Effector memory CD8-positive, alpha-beta T cell (primary cell): ENCODE results near the gene GOT1.

Experiments used
- ATAC-seq: fragments of 150-1000 bp; cut with Tn5 transposase; replicated peaks from 2 replicates; pipeline ENCODE4 v1.10.0; 2021; ENCODE audit warnings: mild to moderate bottlenecking, moderate library complexity
- DNase-seq, 3 experiments: peaks; one replicate each; pipeline ENCODE4 v3.0.0; 2021
- H3K27ac Mint-ChIP-seq, 2 donors: one replicate each; pipeline ENCODE4 v1.8.0; 2022; ENCODE audit warnings: mild to moderate bottlenecking in 2 of 2, mixed read lengths in 2 of 2, moderate library complexity in 2 of 2
- H3K27me3 Mint-ChIP-seq, 2 donors: one replicate each; pipeline ENCODE4 v1.8.0; 2022; ENCODE audit warnings: mixed read lengths in 2 of 2
- H3K36me3 Mint-ChIP-seq: one replicate; pipeline ENCODE4 v1.8.0; 2022; ENCODE audit warnings: mild to moderate bottlenecking, moderate library complexity, mixed read lengths; ENCODE audit not compliant: insufficient read depth
- H3K4me1 Mint-ChIP-seq, 2 donors: one replicate each; pipeline ENCODE4 v1.8.0; 2022; ENCODE audit warnings: low read depth in 2 of 2, mixed read lengths in 2 of 2
- H3K4me3 Mint-ChIP-seq, 2 donors: one replicate each; pipeline ENCODE4 v1.8.0; 2022; ENCODE audit warnings: mild to moderate bottlenecking in 2 of 2, mixed read lengths in 2 of 2, moderate library complexity in 2 of 2
- H3K9me3 Mint-ChIP-seq, 2 donors: one replicate each; pipeline ENCODE4 v1.8.0; 2022; ENCODE audit warnings: mixed read lengths in 2 of 2
- total RNA-seq, 9 experiments: gene quantifications; one replicate each; lab custom pipeline; 2026; lab: John Stamatoyannopoulos, UW

The GOT1 gene
- total RNA-seq, result 11.3 to 82.9 (median 23.0) reads per million in 9 experiments

- no peaks in the 10 kb centered on the region for H3K27me3 Mint-ChIP-seq
- no peaks in the 10 kb centered on the region for H3K9me3 Mint-ChIP-seq
Observed at GRCh38 chr10:99430451-99431189, at the start of gene GOT1. Gene GOT1 (minus strand): TSS chr10:99430624. CDS start chr10:99430565, 59 bp downstream.

GRCh38 chr10:99470327-99470726 lies 39.9 kb upstream of the GOT1 start:
- Mint-ChIP-seq H3K9me3 (no peaks in the 10 kb centered on the region), H3K27ac (no peak overlapping the region), H3K36me3 (no peaks in the 10 kb centered on the region), H3K4me3 (no peak overlapping the region), H3K27me3 (peaks cover 42 to 47% of the 10 kb centered on the region in 2 donors), H3K4me1 (no peaks in the 10 kb centered on the region)
- no peak for DNase-seq
- ATAC-seq, result no peak

More at GRCh38 chr10:99430451-99431189, at the start of gene GOT1:
- peaks cover 27 to 44% of the 10 kb centered on the region in 2 donors for H3K4me1 Mint-ChIP-seq
- H3K27ac Mint-ChIP-seq, result peak within 1 kb of the TSS; percentile 88 to 92
- peaks cover 11% of the 10 kb centered on the region for H3K36me3 Mint-ChIP-seq
- peak; percentile 90 for ATAC-seq
- peak; percentile 87 to 89 (median 88) for DNase-seq
- H3K4me3 Mint-ChIP-seq, result peak within 1 kb of the TSS; percentile 87 to 89

GRCh38 chr10:99467236-99467999 lies 37.0 kb upstream of the GOT1 start:
- H3K4me1 Mint-ChIP-seq, result no peaks in the 10 kb centered on the region
- ATAC-seq, result no peak

GRCh38 chr10:99466632-99467223 lies 36.3 kb upstream of the GOT1 start:
- no peak overlapping the region for H3K4me3 Mint-ChIP-seq

More at GRCh38 chr10:99467236-99467999, 37.0 kb upstream of the GOT1 start:
- H3K9me3 Mint-ChIP-seq, result no peaks in the 10 kb centered on the region
- H3K27ac Mint-ChIP-seq, result no peak overlapping the region
- DNase-seq, result no peak
- H3K36me3 Mint-ChIP-seq, result no peaks in the 10 kb centered on the region
- no peak overlapping the region for H3K4me3 Mint-ChIP-seq
- H3K27me3 Mint-ChIP-seq, result peaks cover 34 to 53% of the 10 kb centered on the region in 2 donors

GRCh38 chr10:99461230-99461629 lies 30.8 kb upstream of the GOT1 start:
- Mint-ChIP-seq H3K36me3 (no peaks in the 10 kb centered on the region), H3K9me3 (no peaks in the 10 kb centered on the region), H3K27me3 (peaks cover 33 to 50% of the 10 kb centered on the region in 2 donors), H3K4me3 (no peak overlapping the region), H3K27ac (no peak overlapping the region), H3K4me1 (no peaks in the 10 kb centered on the region)
- ATAC-seq (no peak), DNase-seq (no peak)

More at GRCh38 chr10:99466632-99467223, 36.3 kb upstream of the GOT1 start:
- ATAC-seq (no peak), DNase-seq (no peak)
- peaks cover 34 to 53% of the 10 kb centered on the region in 2 donors for H3K27me3 Mint-ChIP-seq
- no peaks in the 10 kb centered on the region for H3K9me3 Mint-ChIP-seq
- no peaks in the 10 kb centered on the region for H3K4me1 Mint-ChIP-seq
- no peak overlapping the region for H3K27ac Mint-ChIP-seq
- no peaks in the 10 kb centered on the region for H3K36me3 Mint-ChIP-seq

- no peak for DNase-seq
- Mint-ChIP-seq H3K4me1 (no peaks in the 10 kb centered on the region), H3K27me3 (peaks cover 33 to 54% of the 10 kb centered on the region in 2 donors), H3K36me3 (no peaks in the 10 kb centered on the region), H3K9me3 (no peaks in the 10 kb centered on the region), H3K4me3 (no peak overlapping the region), H3K27ac (no peak overlapping the region)
- ATAC-seq, result no peak
Observed at GRCh38 chr10:99460070-99460469, 29.6 kb upstream of the GOT1 start.

GRCh38 chr10:99459217-99459616 lies 28.8 kb upstream of the GOT1 start:
- DNase-seq, result no peak
- ATAC-seq, result no peak
- H3K4me1 Mint-ChIP-seq, result no peaks in the 10 kb centered on the region
- H3K9me3 Mint-ChIP-seq, result no peaks in the 10 kb centered on the region
- H3K4me3 Mint-ChIP-seq, result no peak overlapping the region
- H3K36me3 Mint-ChIP-seq, result no peaks in the 10 kb centered on the region
- no peak overlapping the region for H3K27ac Mint-ChIP-seq
- peaks cover 33 to 55% of the 10 kb centered on the region in 2 donors for H3K27me3 Mint-ChIP-seq

GRCh38 chr10:99457813-99458212 lies 27.4 kb upstream of the GOT1 start:
- Mint-ChIP-seq H3K27ac (no peak overlapping the region), H3K9me3 (no peaks in the 10 kb centered on the region), H3K36me3 (no peaks in the 10 kb centered on the region), H3K27me3 (peaks cover 40 to 59% of the 10 kb centered on the region in 2 donors), H3K4me1 (no peaks in the 10 kb centered on the region), H3K4me3 (no peak overlapping the region)
- DNase-seq (no peak), ATAC-seq (no peak)

GRCh38 chr10:99456931-99457288 lies 26.5 kb upstream of the GOT1 start:
- no peaks in the 10 kb centered on the region for H3K36me3 Mint-ChIP-seq
- peaks cover 49 to 55% of the 10 kb centered on the region in 2 donors for H3K27me3 Mint-ChIP-seq
- no peaks in the 10 kb centered on the region for H3K9me3 Mint-ChIP-seq
- no peaks in the 10 kb centered on the region for H3K4me1 Mint-ChIP-seq
- H3K4me3 Mint-ChIP-seq, result no peak overlapping the region
- ATAC-seq (no peak), DNase-seq (no peak)
- H3K27ac Mint-ChIP-seq, result no peak overlapping the region

- H3K27me3 Mint-ChIP-seq, result peaks cover 53 to 57% of the 10 kb centered on the region in 2 donors
- no peaks in the 10 kb centered on the region for H3K9me3 Mint-ChIP-seq
- DNase-seq, result no peak
- H3K4me3 Mint-ChIP-seq, result no peak overlapping the region
- H3K27ac Mint-ChIP-seq, result no peak overlapping the region
- H3K36me3 Mint-ChIP-seq, result no peaks in the 10 kb centered on the region
- H3K4me1 Mint-ChIP-seq, result no peaks in the 10 kb centered on the region
- no peak for ATAC-seq
Observed at GRCh38 chr10:99456207-99456930, 25.9 kb upstream of the GOT1 start.

GRCh38 chr10:99451981-99452380 lies 21.6 kb upstream of the GOT1 start:
- Mint-ChIP-seq H3K36me3 (no peaks in the 10 kb centered on the region), H3K4me1 (no peaks in the 10 kb centered on the region), H3K9me3 (no peaks in the 10 kb centered on the region), H3K4me3 (no peak overlapping the region), H3K27ac (no peak overlapping the region), H3K27me3 (peaks cover 59 to 69% of the 10 kb centered on the region in 2 donors)
- DNase-seq, result no peak
- no peak for ATAC-seq

GRCh38 chr10:99451499-99451788 lies 21.0 kb upstream of the GOT1 start:
- Mint-ChIP-seq H3K4me1 (no peaks in the 10 kb centered on the region), H3K27ac (no peak overlapping the region), H3K27me3 (peaks cover 62 to 71% of the 10 kb centered on the region in 2 donors), H3K9me3 (no peaks in the 10 kb centered on the region), H3K36me3 (no peaks in the 10 kb centered on the region), H3K4me3 (no peak overlapping the region)
- no peak for DNase-seq
- ATAC-seq, result no peak
